GM23248 (cell line): ENCODE data around the gene SMARCAL1.

Source experiments
- EZH2 ChIP-seq: fragments of 200-600 bp; sonication (generic); IDR thresholded peaks from 2 replicates; pipeline ENCODE4 v1.6.1; 2018; ENCODE audit warnings: antibody characterized with exemption, mild to moderate bottlenecking; ENCODE audit not compliant: insufficient read depth, poor library complexity, severe bottlenecking
- EZH2phosphoT487 ChIP-seq: fragments of 200-600 bp; sonication (generic); IDR thresholded peaks from 2 replicates; pipeline ENCODE4 v1.6.1; 2018; ENCODE audit warnings: antibody characterized with exemption, moderate library complexity, mild to moderate bottlenecking, low read depth; ENCODE audit not compliant: insufficient read depth

DNA sequence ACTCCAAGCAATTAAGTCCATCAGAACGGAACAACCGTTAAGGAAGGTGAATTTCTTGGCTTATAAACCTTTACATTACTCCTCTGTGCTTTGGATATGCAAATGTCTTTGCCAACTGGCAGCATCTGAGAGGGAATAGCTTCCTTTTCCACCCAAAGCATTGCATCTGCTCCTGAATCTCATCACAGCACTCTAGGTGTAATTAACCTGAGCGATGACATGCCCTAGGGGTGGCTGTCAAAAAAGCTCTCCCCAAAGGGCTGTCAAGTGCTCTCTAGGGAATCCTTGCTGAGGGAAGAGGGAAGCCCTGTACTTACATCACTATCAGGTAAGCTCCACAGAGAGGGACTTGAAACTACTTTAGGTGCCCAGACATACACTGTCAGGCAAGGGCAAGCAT is 5.5 kb upstream of the SMARCAL1 start:
- no peak for TF ChIP-seq EZH2
- TF ChIP-seq EZH2phosphoT487, result no peak
